GM23338 (cell line): ENCODE data around the gene ZNF334.
A peak's percentile ranks its signal among the peaks of the same experiment; 100 is the strongest.

Source experiments
- CREB1 ChIP-seq: fragments of 250-450 bp; sonication (Bioruptor Pico); IDR thresholded peaks from 2 replicates; pipeline ENCODE4 v1.5.0; 2020; ENCODE audit warnings: low read depth, mild to moderate bottlenecking, moderate library complexity
- CTCF ChIP-seq, 2 experiments: fragments of 200-600 bp in 1 of 2; sonication (generic) in 1 of 2; conservative IDR thresholded peaks; 2 replicates each; pipeline versions ENCODE4 v1.5.1 to v1.6.1; 2016 to 2017; ENCODE audit warnings: antibody characterized with exemption in 2 of 2, low read depth in 2 of 2, mild to moderate bottlenecking in 2 of 2, moderate library complexity in 1 of 2
- ETS1 ChIP-seq: IDR thresholded peaks from 2 replicates; pipeline ENCODE4 v1.6.1; 2016; ENCODE audit warnings: antibody characterized with exemption
- EZH2 ChIP-seq: fragments of 200-600 bp; sonication (generic); IDR thresholded peaks from one replicate; pipeline ENCODE4 v1.8.0; 2017; ENCODE audit warnings: antibody characterized with exemption, mild to moderate bottlenecking, low read depth; ENCODE audit not compliant: unreplicated experiment
- EZH2phosphoT487 ChIP-seq: fragments of 200-600 bp; sonication (generic); IDR thresholded peaks from one replicate; pipeline ENCODE4 v1.8.1; 2018; ENCODE audit warnings: antibody characterized with exemption; ENCODE audit not compliant: unreplicated experiment
- JUNB ChIP-seq: IDR thresholded peaks from one replicate; pipeline ENCODE4 v1.6.1; 2016; ENCODE audit warnings: antibody characterized with exemption; ENCODE audit not compliant: unreplicated experiment
- NANOG ChIP-seq: IDR thresholded peaks from 2 replicates; pipeline ENCODE4 v1.6.1; 2016; ENCODE audit warnings: antibody characterized with exemption, borderline replicate concordance
- POLR2AphosphoS5 ChIP-seq: IDR thresholded peaks from 2 replicates; pipeline ENCODE4 v1.6.1; 2016; ENCODE audit warnings: antibody characterized with exemption, low read depth
- STAT1 ChIP-seq: IDR thresholded peaks from one replicate; pipeline ENCODE4 v1.6.1; 2016; ENCODE audit warnings: antibody characterized with exemption; ENCODE audit not compliant: unreplicated experiment
- ZNF114 ChIP-seq: fragments of 250-450 bp; sonication (Bioruptor Pico); IDR thresholded peaks from 2 replicates; pipeline ENCODE4 v1.5.0; 2020; ENCODE audit warnings: mild to moderate bottlenecking, moderate library complexity
- ZNF331 ChIP-seq: fragments of 250-450 bp; sonication (Bioruptor Pico); IDR thresholded peaks from 2 replicates; pipeline ENCODE4 v1.5.0; 2020; ENCODE audit warnings: low read depth, mild to moderate bottlenecking, moderate library complexity
- TF ChIP-seq, protein P1 (sequence below): IDR thresholded peaks from one replicate; pipeline ENCODE4 v1.6.1; 2018; ENCODE audit warnings: antibody characterized with exemption; ENCODE audit not compliant: unreplicated experiment
- TF ChIP-seq, protein P2 (sequence below): fragments of 250-450 bp; sonication (Bioruptor Pico); IDR thresholded peaks from 2 replicates; pipeline ENCODE4 v1.5.0; 2020; ENCODE audit warnings: mild to moderate bottlenecking, moderate library complexity

DNA sequence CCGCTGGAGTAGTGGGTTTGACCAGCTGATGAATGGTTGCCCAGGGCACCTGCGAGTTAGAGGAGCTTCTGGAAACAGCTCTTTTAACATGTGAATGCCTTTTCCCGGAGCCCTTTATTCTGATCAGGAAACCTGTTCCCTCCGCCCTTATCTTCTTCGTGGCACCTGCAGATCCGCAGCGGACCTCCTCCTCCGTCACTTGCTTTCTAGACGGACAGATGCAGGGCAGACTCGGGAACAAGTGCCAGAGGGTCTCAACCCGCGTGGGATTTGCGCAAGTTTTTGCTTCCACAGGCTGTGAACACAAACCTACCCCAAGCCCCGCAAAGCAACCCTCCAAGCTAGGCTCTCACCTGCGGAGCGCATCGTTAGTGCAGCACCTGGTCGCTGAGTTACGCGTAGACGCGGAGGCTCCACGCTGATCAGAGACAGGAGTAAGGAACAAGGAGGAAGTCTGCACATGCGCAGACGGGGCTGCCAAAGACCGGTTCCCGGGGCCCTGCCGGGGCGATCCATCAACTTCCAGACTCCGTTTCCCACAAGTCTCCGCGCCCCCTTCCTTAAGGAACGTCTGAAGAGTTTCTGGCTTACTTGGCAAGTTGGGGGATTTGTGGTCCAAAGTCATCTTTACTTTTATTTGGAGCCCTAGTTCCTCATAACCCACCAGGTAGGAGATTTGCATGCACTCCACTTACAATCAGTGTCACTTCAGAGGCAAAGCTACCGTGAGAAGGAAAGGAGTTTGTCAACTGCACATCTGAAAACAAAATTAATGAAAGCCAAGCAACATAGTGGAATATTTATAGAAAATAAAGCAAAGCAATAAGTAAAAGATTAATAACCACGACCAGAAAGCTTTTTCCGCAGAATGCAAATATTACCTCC lies 54.3 kb downstream of the ZNF334 start:
- peak; percentile 79 for TF ChIP-seq POLR2AphosphoS5
- TF ChIP-seq CTCF (conservative IDR thresholded peaks at IDR 0.05; ENCODE audit: low read depth in 2 of 2): no peak
- no peak for TF ChIP-seq ZNF331 (CRISPR knock-in tag)
- TF ChIP-seq JUNB: no peak
- TF ChIP-seq EZH2phosphoT487: no peak
- no peak for TF ChIP-seq EZH2
- no peak for TF ChIP-seq NANOG
- TF ChIP-seq STAT1: no peak
- no peak for TF ChIP-seq ZNF114
- TF ChIP-seq, protein P1, sequence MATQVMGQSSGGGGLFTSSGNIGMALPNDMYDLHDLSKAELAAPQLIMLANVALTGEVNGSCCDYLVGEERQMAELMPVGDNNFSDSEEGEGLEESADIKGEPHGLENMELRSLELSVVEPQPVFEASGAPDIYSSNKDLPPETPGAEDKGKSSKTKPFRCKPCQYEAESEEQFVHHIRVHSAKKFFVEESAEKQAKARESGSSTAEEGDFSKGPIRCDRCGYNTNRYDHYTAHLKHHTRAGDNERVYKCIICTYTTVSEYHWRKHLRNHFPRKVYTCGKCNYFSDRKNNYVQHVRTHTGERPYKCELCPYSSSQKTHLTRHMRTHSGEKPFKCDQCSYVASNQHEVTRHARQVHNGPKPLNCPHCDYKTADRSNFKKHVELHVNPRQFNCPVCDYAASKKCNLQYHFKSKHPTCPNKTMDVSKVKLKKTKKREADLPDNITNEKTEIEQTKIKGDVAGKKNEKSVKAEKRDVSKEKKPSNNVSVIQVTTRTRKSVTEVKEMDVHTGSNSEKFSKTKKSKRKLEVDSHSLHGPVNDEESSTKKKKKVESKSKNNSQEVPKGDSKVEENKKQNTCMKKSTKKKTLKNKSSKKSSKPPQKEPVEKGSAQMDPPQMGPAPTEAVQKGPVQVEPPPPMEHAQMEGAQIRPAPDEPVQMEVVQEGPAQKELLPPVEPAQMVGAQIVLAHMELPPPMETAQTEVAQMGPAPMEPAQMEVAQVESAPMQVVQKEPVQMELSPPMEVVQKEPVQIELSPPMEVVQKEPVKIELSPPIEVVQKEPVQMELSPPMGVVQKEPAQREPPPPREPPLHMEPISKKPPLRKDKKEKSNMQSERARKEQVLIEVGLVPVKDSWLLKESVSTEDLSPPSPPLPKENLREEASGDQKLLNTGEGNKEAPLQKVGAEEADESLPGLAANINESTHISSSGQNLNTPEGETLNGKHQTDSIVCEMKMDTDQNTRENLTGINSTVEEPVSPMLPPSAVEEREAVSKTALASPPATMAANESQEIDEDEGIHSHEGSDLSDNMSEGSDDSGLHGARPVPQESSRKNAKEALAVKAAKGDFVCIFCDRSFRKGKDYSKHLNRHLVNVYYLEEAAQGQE: no peak
- TF ChIP-seq CREB1: peak; percentile 43
- TF ChIP-seq, protein P2, sequence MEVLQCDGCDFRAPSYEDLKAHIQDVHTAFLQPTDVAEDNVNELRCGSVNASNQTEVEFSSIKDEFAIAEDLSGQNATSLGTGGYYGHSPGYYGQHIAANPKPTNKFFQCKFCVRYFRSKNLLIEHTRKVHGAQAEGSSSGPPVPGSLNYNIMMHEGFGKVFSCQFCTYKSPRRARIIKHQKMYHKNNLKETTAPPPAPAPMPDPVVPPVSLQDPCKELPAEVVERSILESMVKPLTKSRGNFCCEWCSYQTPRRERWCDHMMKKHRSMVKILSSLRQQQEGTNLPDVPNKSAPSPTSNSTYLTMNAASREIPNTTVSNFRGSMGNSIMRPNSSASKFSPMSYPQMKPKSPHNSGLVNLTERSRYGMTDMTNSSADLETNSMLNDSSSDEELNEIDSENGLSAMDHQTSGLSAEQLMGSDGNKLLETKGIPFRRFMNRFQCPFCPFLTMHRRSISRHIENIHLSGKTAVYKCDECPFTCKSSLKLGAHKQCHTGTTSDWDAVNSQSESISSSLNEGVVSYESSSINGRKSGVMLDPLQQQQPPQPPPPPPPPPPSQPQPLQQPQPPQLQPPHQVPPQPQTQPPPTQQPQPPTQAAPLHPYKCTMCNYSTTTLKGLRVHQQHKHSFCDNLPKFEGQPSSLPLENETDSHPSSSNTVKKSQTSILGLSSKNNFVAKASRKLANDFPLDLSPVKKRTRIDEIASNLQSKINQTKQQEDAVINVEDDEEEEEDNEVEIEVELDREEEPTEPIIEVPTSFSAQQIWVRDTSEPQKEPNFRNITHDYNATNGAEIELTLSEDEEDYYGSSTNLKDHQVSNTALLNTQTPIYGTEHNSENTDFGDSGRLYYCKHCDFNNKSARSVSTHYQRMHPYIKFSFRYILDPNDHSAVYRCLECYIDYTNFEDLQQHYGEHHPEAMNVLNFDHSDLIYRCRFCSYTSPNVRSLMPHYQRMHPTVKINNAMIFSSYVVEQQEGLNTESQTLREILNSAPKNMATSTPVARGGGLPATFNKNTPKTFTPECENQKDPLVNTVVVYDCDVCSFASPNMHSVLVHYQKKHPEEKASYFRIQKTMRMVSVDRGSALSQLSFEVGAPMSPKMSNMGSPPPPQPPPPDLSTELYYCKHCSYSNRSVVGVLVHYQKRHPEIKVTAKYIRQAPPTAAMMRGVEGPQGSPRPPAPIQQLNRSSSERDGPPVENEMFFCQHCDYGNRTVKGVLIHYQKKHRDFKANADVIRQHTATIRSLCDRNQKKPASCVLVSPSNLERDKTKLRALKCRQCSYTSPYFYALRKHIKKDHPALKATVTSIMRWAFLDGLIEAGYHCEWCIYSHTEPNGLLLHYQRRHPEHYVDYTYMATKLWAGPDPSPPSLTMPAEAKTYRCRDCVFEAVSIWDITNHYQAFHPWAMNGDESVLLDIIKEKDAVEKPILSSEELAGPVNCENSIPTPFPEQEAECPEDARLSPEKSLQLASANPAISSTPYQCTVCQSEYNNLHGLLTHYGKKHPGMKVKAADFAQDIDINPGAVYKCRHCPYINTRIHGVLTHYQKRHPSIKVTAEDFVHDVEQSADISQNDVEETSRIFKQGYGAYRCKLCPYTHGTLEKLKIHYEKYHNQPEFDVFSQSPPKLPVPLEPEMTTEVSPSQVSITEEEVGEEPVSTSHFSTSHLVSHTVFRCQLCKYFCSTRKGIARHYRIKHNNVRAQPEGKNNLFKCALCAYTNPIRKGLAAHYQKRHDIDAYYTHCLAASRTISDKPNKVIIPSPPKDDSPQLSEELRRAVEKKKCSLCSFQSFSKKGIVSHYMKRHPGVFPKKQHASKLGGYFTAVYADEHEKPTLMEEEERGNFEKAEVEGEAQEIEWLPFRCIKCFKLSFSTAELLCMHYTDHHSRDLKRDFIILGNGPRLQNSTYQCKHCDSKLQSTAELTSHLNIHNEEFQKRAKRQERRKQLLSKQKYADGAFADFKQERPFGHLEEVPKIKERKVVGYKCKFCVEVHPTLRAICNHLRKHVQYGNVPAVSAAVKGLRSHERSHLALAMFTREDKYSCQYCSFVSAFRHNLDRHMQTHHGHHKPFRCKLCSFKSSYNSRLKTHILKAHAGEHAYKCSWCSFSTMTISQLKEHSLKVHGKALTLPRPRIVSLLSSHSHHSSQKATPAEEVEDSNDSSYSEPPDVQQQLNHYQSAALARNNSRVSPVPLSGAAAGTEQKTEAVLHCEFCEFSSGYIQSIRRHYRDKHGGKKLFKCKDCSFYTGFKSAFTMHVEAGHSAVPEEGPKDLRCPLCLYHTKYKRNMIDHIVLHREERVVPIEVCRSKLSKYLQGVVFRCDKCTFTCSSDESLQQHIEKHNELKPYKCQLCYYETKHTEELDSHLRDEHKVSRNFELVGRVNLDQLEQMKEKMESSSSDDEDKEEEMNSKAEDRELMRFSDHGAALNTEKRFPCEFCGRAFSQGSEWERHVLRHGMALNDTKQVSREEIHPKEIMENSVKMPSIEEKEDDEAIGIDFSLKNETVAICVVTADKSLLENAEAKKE (CRISPR knock-in tag): peak; percentile 43; the same call in 1 of the 2 replicates
- no peak for TF ChIP-seq ETS1
